GM19372 (cell line): ENCODE data around the gene PLEKHH2.

ENCODE experiments used
- ATAC-seq: cut with Tn5 transposase; IDR thresholded peaks from one replicate; pipeline ENCODE4 v1.9.1; 2021; ENCODE audit warnings: mild to moderate bottlenecking, low read depth, moderate library complexity; ENCODE audit not compliant: unreplicated experiment

Gene PLEKHH2

GRCh38 chr2:43754180-43754579 lies 117.1 kb downstream of the PLEKHH2 start:
- no peak for ATAC-seq

- ATAC-seq, result no peak
Observed at GRCh38 chr2:43758739-43759138, 121.7 kb downstream of the PLEKHH2 start.

- no peak for ATAC-seq
Observed at GRCh38 chr2:43759195-43759594, 122.1 kb downstream of the PLEKHH2 start.

GRCh38 chr2:43762286-43762685 lies 125.2 kb downstream of the PLEKHH2 start:
- ATAC-seq, result no peak

- ATAC-seq, result no peak
Observed at GRCh38 chr2:43763091-43763490, 126.0 kb downstream of the PLEKHH2 start.

- no peak for ATAC-seq
Observed at GRCh38 chr2:43764086-43764705, 127.1 kb downstream of the PLEKHH2 start.

- ATAC-seq, result no peak
Observed at GRCh38 chr2:43766006-43766405, 128.9 kb downstream of the PLEKHH2 start.

GRCh38 chr2:43773876-43774613 lies 137.0 kb downstream of the PLEKHH2 start, which contains the start of gene DYNC2LI1:
Gene DYNC2LI1, plus strand, starts transcription at chr2:43774039. Its CDS starts 100 bp downstream, at chr2:43774139.
- ATAC-seq, result peak; percentile 100

- ATAC-seq, result no peak
Observed at GRCh38 chr2:43774617-43775016, 137.6 kb downstream of the PLEKHH2 start.

GRCh38 chr2:43776324-43776723 lies 139.3 kb downstream of the PLEKHH2 start:
- no peak for ATAC-seq

GRCh38 chr2:43777306-43777926 lies 140.4 kb downstream of the PLEKHH2 start:
- ATAC-seq, result no peak

- no peak for ATAC-seq
Observed at GRCh38 chr2:43778233-43778632, 141.2 kb downstream of the PLEKHH2 start.

- no peak for ATAC-seq
Observed at GRCh38 chr2:43787895-43788294, 150.8 kb downstream of the PLEKHH2 start.

GRCh38 chr2:43788646-43789045 lies 151.6 kb downstream of the PLEKHH2 start:
- no peak for ATAC-seq

GRCh38 chr2:43790147-43790546 lies 153.1 kb downstream of the PLEKHH2 start:
- ATAC-seq, result no peak

- no peak for ATAC-seq
Observed at GRCh38 chr2:43791035-43791765, 154.1 kb downstream of the PLEKHH2 start.

- ATAC-seq, result no peak
Observed at GRCh38 chr2:43792653-43793052, 155.6 kb downstream of the PLEKHH2 start.

GRCh38 chr2:43794956-43795355 lies 157.9 kb downstream of the PLEKHH2 start:
- ATAC-seq, result no peak

GRCh38 chr2:43796206-43796605 lies 159.1 kb downstream of the PLEKHH2 start:
- ATAC-seq, result no peak

GRCh38 chr2:43798300-43798699 lies 161.2 kb downstream of the PLEKHH2 start:
- no peak for ATAC-seq

GRCh38 chr2:43800894-43801293 lies 163.8 kb downstream of the PLEKHH2 start:
- ATAC-seq, result no peak
